Amygdala (tissue), 56 donors: ENCODE results near the gene TALDO1.

ENCODE experiments used
- DNase-seq, 56 donors: peaks; one replicate each; lab custom pipeline; 2025; lab: John Stamatoyannopoulos, UW

Gene TALDO1

DNA sequence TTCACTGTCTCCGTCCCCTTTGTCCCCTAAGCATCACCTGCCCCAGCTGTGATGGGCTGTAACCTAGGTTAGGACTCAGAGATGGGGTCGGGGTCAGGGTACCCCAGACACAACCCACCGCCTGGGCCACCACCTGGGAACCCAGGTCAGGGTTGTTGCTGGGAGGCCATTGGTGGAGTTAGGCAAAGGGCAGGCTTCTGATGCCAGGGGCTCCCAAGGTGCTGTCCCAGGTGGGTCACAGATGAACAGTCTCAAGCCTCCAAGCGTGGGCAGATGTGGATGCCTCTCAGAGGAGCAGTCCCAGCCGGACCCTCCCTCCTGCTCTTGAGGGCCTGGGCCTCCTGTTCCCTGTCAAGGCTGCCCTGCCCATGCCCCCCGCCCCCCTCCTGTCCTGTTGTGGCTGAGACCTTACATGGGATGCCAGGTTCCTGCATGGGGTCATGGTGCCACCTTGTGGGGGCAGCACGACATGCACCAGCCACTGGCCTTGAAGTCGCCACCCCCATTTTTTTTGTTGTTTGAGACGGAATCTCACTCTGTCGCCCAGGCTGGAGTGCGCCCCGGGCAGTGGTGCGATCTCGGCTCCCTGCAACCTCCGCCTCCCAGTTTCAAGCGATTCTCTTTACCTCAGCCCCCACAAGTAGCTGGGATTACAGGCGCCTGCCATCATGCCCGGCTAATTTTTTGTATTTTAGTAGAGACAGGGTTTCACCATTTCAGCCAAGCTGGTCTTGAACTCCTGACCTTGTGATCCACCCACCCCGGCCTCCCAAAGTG lies 17.9 kb downstream of the TALDO1 start:
- peak in 31 of 56 donors; percentile 17 to 80 (median 46) for DNase-seq

DNA sequence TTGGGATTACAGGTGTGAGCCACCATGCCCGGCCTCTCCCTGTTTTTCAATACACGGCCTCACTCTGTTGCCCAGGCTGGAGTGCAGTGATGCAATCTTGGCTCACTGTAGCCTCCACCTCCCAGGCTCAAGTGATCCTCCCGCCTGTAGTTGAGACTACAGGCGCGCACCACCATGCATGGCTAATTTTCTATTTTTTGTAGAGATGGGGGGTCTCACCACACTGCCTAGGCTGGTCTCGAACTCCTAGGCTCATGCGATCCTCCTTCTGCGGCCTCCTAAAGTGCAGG lies 18.5 kb downstream of the TALDO1 start:
- DNase-seq = no peak

DNA sequence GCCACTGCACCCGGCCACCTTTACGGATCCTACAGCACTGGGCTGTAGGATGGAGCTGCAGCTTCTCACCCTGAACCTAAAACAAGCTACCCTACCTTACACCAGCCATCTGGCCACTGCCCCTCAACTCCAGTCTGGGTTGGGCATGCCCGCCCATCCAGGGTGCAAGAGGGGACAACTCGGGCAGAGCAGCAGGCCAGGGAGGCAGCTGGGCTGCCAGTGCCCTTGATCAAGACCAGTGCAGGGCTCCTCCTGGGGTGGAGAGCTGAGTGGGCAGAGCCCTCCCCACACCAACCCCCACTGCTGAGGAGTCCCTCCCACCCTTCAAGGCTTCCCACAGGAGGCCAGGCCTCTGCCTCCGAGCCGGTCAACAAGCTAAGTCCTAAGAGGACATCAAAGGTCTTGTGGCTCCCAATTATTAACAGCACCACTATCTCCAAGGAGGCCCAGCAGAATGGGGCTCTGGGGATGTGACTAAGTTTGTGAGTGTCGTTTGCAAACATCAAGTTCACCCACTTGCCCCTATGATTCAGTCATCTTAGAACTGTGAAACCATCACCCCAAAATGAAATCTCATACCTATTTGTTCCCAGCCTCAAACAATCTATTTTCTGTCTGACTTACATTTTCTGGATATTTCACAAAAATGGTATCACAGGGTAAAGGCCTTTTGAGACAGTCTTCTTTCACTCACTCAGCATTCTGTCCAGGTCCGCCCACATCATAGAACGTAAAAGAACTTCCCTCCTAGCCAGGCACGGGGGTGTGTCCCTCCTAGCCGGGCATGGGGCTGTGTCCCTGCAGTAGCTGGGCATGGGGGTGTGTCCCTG lies 19.1 kb downstream of the TALDO1 start:
- no peak for DNase-seq

DNA sequence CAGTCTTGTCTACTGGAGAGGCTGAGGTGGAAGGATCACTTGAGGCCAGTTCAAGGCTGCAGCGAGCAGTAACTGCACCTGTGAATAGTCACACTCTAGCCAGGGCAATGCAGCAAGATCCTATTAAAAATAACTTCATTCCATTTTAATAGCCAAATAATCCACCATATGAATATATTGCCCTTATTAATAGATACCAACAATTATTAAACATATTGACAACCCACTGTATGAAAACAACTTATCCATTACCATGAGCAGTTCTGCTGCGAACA lies 19.6 kb downstream of the TALDO1 start:
- DNase-seq = no peak

DNA sequence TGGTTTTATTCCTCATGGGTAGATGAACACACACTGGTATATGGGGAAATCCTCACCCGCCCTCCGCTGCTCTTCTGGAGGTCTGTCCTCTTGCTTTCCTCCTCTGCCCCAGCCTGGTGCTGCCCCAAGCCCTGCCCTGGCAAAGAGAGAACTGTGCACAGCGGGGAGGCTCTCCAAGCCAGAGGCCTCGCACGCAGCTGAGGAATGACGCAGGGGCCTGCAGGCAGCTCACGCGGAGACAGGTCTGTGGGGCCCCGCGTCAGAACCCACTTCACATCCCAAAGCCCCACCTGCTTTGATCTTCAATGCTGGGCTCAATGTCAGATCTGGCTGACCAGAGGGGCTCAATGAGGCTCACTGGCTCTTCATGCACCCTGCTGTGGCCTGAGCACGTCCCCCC lies 20.0 kb downstream of the TALDO1 start:
- peak in 1 of 56 donors; percentile 31 for DNase-seq

DNA sequence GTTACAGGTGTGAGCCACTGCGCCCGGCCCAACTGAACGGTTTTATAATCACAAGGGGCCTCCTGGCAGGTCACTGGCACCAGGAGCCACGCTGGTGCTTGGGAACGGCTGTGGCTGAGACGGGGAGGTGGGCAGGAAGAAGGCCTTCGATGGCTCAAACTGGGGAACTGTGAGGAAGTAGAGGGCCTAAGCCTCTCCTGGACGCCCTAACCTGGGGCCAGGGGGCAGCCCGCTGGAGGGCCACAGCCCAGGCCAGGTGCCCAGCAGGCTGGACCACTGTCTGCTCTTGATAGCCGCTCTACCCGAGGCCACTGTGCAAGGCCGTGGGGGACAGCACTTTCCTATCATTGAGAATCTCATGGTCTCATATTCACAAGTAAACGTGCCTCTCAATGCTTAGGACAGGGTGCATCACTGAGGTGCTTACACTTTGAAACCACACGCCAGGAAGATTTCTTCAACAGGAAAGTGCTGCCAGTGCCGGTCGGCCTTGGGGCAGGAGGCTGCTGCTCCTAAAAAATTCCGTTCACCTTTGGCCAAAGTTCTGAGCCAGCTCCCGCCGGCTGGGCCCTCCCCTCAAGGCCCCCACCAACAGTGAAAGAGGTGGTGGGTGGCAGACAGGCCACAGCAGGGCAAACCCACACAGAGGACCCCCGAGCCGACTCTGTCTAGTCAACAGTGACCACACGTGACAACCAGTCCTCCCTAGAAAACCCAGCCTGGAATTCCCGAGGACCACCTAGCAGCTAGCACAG lies 22.8 kb downstream of the TALDO1 start:
- no peak for DNase-seq

DNA sequence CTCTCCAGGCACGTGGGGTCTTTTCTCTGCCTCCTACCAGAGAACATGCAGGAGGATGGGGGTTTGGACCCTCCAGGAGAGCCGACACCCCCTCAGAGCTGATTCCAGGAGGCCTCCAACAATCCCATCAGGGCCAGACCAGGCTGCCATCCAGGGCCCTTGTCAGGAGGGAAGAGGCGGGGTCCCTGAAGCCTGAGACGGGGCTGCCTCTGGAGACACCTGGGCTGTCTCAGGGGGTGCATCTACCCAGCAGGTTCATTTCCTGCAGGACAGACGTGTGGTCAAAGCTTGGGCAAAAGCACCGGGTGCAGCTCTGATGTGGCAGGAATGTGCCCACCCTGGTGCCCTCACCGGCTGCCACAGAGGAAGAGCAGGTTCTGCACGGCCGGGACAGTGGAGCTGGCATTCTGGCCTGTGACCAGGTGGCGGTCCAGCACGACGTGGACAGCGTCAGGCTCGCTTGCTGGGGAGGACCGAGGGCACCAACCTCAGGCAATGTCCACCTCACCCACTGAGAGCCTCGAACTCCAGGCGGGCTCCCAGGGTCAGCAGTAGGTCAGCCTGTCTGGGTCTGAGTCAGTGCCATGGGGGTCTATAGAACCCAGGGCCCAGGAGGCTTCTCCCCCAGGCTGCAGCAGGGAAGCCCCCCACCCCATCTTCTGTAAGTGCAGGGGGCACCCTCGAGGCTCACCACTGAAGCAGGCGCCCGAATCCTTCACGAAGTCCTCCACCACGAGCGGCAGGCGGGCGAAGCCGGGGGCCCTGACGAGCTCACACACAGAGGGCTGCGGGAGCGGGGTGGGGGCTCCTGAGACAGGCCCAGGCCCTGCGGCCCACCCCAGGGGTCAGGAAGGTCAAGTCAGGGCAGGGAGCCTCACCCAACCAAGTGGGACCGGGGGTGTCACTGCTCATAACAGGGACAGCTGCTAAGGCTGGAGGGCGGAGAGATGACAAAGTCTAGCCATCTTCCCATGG lies 23.7 kb downstream of the TALDO1 start:
- no peak for DNase-seq

DNA sequence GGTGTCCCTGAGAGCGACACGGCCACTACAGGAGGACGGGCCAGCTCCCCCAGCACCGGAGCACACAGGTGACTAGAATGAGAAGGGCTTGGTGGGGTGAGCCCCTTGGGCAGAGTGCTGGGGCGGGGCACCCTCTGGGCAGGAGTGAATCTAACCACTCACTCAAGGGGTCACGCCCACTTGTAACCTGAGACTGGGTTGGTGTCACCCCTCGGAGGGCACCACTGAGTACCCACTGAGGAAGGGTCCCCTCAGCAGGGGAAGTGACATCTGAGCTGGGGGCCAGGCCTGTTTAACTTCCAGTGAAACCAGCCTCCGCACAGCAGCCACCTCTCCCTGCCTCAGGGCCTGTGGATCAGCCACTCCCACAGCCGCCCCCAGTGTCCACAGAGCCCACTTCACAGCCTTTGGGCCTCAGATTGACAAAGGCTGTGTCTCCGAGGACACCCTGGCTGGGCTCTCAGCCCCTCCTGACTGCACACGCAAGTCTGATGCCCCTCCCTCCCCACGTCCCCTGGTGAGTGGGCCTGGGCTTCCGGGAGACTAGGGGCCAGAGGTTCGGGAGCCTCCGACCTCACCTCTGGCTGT lies 24.4 kb downstream of the TALDO1 start:
- no peak for DNase-seq

DNA sequence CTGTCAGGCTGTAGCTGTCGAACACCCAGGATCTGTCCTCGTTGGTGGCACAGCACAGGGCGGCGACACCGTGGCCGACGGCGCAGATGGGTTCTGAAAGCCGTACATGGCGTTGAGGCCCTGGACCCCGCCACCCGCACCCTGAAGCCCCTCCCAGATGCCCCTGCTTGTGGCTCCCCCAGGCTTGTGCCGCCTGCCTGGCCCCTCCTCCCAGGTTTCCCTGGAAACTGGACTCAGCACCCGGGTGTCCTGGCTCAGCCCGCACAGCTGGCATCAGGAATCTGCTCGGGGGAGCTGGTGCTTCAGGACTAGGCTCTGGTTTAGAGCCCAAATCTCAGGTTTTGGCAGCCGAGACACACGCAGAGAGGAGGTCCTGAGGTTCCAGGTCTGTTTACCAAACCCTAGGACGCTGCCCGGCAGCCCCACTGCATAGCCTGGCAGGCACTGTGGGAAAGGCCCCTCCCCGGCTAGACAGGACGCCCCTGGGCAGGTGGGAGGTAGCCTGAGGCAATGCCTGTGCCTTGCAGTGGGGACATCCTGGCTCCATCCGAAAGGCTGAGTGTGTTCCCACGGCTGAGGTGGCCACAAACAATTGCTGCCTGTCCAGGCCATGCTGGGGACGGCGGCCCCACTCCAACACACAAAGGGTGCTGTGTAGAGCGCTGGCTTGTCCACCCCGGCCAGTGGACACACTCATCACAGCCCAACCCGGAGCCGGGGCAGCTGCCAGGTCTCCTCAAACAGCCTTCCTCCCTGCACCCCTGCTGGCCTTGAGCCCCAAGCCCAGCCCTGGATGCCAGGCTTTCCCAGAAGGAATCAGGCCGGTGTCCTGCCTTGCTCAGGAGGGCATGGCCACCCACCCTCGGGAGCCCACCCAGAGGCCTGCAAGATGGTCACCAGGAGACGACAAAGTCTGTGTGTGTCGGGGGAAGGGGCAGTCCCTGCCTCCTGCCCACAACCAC lies 25.4 kb downstream of the TALDO1 start:
- DNase-seq = peak in 54 of 56 donors; percentile 36 to 98 (median 88)

DNA sequence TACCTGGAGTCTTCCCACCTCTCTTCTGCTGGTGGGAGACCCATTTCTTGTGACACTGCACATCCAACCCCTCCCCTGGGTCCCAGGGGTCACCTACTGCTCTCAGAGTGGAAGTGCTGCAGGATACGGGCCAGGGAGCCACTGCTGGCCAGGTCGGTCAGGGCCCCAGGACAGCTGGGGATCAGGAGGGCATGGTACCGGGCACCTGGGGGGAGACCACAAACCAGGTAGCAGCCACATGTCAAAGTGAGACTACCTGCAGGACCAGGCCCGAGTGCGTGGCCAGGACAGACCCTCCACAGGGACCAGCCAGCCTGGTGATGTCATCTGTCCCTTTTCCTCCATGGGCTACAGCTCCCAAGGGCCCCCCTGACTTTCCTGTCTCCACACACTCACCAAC lies 26.2 kb downstream of the TALDO1 start:
- no peak for DNase-seq

DNA sequence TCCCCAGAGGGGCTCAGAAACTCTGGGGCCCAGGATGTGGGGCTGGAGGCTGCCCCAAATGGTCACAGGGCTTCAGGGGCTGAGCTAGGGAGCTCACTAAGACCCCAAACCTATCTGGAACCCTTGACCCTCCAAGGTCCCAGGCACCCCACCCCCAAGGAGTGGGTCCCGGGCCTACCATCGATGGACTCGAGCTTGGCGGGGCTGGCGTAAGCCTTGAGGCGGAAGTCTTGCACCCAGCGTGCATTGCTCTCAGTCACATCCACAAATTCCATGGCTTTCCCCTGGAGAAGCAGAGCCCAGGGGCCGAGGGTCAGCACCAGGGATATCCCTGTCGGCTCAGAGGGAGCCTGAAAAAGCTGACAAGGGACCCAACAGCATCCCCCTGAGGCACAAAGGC lies 26.6 kb downstream of the TALDO1 start:
- DNase-seq = no peak

DNA sequence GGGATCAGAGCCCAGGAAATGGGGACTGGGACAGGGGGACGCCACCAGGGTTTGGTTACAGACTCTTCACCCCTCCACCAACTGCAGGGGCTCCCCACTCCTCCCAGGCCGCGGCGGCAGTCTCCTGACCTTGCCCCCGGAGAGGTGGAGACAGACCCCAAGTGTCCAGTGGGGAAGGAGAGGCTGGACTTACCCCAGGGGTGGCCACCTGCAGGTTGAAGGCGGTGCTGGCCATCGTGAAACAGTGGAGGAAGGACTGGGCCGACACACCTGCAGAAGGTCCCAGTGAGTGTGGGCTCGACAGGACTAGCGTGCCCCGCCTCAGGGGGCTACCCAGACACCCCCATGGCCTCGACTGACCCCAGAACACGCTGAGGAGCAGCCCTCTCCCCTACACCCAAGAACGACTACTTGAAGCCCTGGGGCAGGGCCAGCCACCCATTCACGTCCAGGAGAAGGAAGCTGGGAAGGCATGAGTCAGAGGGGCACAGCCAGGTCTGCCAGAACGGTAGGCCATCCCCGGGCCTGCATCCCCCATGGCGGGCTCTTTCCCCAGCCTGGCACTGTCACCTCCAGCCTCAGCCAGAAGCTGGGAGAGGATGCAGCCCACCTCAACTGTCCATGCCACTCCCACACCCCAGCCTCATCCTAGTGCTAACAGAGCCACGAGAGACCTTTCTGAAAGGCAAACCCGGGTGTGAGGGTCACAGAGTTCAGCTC lies 27.8 kb downstream of the TALDO1 start:
- no peak for DNase-seq

DNA sequence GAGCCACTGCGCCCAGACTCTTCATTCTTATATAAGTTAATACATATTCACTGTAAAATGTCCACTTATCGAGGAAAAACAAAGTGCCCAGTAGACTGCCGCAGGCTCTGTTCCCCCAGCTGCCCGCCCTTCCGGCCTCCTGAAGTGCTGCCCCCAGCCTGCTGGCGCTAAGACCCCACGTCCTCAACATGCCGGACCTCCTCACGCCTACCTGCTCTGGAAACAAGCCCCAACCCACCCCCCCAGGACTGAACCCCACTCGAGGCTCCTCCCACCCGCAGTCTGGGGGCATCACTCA lies 28.9 kb downstream of the TALDO1 start:
- DNase-seq = no peak

DNA sequence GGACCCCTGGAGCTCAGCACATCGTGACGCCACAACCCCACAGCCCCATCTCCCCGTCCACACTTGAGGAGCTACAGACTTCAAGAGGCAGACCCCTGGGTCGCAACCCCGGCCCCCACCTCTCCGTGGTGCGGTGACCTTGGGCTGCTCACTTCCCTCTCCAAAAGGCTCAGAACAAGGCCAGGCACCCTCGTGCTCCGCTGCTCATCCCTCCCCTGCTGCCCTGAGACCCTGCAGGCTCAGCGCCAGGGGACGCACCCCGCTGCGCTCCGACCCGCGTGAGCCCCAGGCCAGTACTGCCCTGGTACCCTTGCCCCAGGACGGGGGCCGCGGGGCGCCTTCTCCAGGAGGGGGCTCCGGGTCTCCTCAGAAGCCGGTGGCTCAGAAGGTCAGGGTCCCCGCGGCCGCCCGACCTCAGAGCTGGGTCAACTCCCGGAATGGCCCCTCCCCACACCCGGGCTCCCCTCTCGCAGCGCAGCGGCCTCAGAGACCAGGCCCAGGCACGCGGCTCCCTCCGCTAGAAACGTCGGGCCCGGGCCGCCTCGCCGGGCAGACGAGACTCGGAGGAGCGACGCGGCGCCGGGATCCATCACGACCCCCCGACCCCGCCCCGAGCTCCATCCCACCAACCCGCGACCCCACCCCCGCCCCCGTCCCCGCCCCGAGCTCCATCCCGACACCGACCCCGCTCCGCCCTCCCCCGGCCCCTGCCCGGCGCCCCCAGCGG lies 29.5 kb downstream of the TALDO1 start:
- no peak for DNase-seq

DNA sequence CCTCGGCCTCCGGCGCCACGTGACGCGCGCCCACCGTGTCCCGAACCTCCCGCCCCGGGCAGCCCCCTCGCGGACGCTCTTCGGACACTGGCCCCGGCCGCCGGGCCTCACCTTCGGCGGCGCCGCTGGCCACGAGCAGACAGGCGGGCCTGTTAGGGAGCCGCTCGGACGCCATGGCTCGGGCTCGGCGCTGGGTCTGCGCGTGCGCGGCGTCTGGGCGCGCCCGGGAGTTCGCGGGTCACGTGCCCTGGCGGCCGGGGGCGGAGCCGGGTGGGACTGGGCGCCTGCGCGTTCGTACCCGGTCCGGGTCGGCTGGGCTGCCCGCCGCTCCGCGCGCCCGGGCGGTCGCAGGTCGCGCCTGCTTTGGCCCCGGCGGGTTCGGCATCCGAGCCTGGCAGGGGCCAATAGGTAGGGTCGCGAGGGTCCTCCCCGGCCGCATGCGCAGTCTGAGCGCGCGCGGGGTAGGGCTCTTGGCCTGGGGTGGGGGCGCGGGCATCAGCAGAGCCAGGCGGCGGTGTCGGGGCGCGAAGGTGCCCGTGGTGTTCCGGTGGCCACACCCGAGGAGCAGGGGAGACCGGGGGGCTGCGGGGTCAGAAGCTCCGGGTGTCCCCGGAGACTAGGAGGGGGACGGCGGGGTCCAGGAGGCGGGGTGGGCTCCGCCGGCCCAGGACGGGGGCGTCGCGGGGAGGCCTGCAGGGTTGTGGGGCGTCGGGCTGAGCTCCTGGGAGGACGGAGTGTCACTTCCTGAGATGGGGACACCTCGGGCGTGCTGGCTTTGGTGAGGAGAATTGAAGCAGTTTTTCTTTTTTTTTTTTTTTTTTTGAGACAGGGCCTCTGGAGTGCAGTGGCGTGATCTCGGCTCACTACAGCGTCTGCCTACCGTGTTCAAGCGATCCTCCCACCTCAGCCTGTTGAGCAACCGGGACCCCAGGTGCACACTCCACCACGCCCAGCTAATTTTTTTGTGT lies 30.3 kb downstream of the TALDO1 start, which contains the start of gene GATD1:
Gene GATD1, minus strand, starts transcription at position 200 of the 968 bp plus-strand sequence. Its CDS starts 25 bp downstream, at position 175.
- peak in 53 of 56 donors; percentile 30 to 92 (median 80) for DNase-seq
